Suprapubic skin (tissue), 3 donors: ENCODE results near the gene ITPKA.
"Not testable (repeated sequence)": the region's sequence is repeated elsewhere in the genome, so short reads cannot be mapped to it uniquely, and the experiment has no call there.

Experiments used
- CTCF ChIP-seq, 2 donors: fragments of 200-600 bp in 1 of 2; fragments of 450-650 bp in 1 of 2; sonication (generic) in 1 of 2; IDR thresholded peaks; one replicate each; pipeline ENCODE4 v1.5.1; 2016 to 2019; ENCODE audit warnings: antibody characterized with exemption in 2 of 2, mild to moderate bottlenecking in 1 of 2, moderate library complexity in 1 of 2
- POLR2A ChIP-seq, 2 donors: fragments of 450-650 bp; IDR thresholded peaks; one replicate each; pipeline ENCODE4 v1.6.1; 2017; ENCODE audit warnings: antibody characterized with exemption in 2 of 2, mild to moderate bottlenecking in 2 of 2, moderate library complexity in 2 of 2

GRCh38 chr15:41469644-41470043, 24.0 kb upstream of the ITPKA start:
- not testable (repeated sequence) for TF ChIP-seq CTCF, POLR2A (IDR thresholded peaks at IDR 0.05)
